Right kidney (tissue), 1 donor: ENCODE measurements around the gene METTL5.

ENCODE experiments used
- DNase-seq: peaks from one replicate; pipeline ENCODE4 v3.0.0-alpha.2; 2016

Gene METTL5

DNA sequence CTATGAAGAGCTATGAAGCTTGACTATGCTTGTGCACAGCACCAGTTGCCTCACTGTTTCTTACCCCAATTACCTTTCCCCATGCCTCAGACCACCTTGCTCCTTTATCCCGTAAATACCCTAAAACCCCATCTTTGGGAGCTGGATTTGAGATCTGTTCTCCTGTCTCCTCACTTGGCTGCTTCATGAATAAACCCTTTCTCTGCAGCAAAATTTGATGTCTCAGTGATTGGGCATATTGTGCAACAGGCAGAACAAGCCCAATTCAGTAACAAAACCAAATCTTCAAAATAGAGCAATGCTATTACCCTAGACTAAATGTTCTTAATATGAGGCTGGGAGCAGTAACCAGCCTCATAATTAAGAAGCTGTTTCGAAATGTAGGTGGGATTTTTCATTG, 29.5 kb downstream of the METTL5 start:
- DNase-seq = no peak

DNA sequence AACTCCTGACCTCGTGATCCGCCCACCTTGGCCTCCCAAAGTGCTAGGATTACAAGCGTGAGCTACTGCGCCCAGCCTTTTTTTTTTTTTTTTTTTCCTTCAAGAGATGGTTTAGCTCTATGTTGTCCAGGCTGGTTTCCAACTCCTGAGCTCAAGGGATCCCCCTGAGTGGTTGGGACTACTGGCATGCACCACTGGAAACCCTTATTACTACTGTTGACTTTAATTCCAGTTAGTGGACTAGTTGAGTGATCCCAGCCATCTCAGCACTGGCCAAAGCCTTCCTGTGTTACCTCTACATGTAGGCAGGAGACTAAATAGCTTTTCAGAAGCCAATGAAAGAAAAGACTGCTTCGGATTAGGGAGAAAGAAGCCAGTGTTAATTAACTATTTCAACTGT, 34.1 kb downstream of the METTL5 start:
- DNase-seq = no peak

DNA sequence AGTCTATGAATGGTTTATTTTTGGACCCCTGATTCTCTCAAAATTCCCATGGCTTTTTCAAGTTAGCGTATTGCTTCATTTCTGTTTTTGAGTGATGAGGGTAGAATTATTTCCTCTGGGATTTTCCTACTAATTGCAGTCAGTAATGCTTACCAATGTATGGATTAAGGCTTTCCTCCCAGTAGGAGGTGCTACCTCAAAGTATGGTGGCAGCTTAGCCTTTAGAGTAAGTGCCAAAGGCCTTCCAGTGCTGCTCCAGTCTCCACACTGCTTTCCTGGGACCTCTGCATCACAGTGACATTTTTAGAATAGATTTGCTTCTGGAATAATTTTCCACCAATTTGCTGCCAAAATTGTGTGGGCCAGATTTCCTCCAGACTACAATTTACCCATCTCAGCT, 42.2 kb downstream of the METTL5 start:
- DNase-seq = no peak

DNA sequence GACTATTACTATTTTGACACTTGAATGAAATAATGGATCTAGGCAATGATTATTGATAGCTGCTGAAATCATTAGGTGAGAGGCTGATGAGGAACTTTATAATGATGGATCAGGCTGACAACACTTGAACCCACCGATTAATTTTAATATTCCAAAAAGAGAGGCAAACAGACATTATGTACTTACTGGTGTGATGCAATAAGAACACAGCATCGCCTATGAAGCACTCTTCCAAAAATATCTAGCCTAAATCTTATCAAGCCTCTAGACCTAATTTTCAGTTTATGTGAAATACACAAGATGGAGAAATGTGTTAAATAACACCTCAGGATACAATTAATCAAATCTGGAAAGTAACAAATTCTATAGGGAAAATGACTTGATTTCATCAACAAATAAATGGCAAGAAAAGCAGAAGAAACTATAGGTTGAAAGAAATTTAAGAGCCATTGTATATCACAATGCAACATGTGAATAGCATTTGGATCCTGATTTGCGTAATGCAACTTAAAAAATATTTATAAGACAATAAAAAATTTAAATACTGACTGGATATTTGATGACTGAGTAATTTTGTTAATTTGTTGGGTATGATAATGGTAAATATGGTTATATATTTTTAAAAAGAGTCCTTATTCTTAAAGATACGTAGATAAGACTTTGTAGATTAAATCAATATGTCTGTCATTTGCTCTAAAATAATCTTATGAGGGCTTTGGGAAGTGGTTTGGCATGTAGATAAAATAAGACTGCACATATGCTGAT, 43.3 kb downstream of the METTL5 start:
- DNase-seq = no peak

DNA sequence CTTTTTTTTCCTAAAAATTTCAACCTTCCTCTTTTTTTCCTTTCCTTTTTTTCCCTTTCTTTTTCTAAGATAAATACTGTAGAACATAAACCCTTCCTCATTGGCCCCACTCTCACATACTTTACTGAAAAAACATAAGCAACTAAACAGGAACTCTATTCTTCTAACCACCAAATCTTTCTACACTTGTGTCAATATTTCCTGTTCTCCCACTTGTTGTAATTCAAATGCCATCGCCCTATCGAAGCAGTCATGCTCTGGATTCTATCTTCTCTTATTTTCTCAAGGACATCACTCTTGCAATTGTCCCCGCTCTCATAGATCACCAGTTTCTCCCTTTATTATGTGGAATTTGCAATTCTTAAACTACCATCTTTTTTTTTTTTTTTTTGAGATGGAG, 46.3 kb downstream of the METTL5 start:
- no peak for DNase-seq

DNA sequence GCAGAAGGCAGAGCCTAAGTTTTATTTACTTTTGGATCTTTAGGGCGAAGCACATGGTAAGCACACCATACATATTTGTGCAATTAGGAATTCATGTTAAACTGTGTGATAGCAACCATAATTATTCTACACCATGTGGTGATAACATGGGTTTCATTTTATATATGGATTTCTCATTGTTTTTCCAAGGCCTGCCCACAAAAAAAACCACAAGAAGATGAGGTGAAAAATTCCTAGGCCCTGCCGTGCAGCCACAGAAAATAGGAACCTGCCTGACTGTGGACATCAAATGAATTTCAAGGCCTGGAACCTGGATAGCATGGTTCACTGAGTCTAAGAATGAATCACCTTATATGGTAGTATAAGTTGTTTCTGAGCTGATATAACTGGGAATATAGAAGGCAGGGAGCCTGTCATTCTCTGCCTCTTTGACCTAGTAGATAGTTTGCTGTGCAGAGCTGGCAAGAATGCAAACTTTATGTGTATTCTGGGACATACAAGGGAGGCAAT, 48.4 kb downstream of the METTL5 start:
- DNase-seq = peak; percentile 15

DNA sequence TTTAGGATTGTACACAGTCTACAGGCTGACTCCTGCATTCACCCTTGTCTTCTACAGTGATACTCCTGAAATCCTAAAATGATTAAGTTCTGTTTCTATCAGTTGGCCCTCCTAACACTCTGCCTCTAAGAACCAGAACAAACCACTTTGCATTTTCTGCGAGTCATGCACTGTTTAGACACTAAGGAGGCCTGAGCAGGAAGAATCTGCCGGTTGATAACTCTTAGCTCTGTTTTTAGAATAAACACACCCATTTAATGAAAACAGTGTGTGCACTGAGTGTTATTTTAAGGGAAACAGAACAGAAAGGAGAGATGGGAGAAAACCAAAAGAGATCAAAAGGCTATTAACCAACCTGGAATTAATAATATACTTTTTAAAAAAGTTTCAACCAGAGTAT, 48.9 kb downstream of the METTL5 start:
- no peak for DNase-seq

DNA sequence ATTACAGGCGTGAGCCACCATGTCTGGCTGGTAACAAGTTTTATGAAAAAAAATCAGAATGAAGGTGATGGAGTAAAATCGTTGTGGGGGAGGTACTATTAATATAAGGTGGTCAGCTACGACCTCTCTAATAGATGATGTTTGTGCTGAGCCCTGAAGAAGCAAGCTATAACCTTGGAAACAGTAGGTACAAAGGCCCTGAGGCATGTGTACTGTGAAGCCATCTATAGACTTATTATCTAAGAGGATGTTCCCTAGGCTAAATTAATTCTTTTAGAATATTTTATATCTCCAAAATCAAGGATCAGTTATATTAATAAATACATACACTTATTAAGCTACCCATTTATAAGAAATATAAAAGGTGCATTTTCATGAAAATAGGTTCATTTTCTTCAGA, 49.4 kb downstream of the METTL5 start:
- DNase-seq = no peak

DNA sequence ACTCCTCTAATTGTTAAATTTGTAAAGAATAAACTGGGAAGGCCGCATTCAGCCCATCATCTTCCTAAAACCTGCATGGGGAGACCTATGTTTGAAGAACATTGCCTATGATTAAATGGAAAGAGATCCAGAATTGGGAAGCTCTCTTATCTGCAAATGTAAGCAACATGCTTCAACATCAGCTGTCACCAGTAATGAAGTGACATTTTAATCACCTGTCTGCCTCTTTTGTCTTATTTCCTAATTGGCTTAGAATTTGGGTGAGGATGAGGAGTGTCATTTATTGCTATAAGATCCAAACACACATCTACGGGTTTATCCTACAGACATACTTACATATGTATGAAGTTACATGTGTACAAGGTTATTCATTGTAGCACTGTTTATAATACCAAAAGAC, 52.1 kb downstream of the METTL5 start:
- DNase-seq = no peak

DNA sequence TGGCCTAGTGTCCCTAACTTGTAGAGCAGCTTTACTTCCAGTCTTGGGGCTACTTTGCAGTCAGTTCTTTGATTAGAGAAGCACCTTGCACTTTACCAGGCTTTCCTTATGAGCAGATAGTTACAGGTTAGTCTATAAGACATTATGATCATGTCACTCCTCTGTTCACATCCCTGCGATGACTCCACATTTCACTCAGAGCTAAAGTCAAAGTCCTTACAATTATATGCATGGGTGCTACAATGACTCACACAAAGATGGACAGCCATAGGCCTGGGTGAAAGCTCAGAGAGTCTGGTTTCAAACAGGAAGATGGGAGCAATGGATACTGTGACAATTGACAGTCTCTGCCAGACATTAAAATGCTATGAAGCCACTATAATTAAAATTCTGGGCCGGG, 53.1 kb downstream of the METTL5 start:
- no peak for DNase-seq

DNA sequence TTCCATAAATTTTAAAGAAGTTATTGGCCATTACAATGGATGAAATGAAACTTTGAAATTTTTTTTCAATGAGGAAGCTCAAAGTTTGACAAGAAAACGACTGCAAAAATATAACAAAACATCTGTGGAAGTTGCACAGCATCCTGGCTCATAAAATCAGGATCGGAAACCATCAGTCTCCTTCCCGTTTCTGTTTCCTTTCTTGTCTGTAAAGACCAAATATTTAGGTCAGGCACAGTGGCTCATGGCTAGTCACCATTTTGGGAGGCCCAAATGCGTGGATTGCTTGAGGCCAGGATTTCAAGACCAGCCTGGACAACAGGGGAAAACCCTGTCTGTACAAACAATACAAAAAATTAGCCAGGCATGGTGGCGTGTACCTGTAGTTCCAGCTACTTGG, 53.7 kb downstream of the METTL5 start:
- no peak for DNase-seq

DNA sequence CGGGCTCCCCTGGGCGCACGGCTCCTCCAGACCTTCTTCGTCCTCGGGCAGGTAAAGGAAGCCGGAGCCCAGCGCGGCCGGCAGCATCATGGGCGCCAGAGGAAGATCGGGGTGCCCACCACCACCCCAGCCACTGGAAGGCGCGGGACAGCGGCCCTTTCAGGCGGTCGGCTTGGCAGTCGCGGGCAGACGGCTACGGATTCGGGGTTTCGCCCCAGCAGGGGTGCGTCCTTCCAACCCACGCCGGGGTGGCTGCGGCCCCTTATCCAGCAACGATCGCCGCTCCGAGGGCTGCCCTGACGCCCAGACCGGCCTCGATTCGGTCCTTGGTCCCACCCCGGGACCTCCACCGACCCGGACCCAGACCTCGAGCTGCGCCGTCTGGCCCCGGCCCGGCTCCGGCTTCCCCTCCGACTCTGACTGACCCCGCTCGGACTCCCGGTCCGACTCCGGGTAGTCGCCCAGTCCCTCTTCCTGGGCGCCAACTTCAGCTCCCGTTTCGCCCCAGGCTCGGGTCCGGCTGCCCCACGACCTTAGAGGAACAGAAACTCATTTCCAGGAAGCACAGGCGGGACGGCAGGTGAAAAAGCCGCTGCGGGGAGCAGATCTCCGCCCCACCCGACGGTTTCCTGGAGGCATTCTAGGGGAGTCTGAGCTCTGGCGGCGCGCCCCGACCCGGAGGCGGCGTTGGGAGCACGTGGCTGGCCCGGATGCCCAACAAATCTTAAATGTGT, 56.3 kb downstream of the METTL5 start:
- peak; percentile 51 for DNase-seq

DNA sequence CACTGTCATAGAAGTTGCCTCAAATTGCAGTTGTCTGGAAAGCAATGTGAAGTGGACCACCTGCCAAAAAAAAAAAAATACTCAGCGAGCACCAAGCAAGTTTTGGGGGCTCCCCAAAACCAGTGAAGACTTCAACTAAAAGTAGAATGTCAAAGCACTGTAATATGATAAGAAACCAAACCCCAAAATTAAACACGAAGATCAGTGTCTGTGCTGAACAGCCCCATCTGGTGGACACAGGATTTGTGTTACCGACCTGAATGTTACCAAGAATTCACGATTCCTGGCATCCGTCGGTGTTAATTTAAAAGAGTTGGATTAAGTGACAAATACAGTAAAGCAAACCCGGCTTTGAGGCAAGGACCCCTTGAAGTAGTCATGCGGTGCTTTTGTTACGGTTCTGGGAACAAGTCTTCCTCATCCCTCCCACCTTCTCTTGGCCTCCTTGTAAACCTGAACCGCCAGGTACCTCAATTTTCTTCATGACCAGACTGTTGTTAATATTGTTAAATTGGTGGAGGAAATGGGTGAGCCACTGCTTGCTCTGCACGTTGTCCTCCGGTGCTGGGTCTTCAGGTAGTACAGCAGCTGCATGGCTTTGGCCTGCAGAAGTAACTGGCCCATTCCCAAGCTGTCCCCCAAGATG, 57.3 kb downstream of the METTL5 start:
- DNase-seq = peak; percentile 32

DNA sequence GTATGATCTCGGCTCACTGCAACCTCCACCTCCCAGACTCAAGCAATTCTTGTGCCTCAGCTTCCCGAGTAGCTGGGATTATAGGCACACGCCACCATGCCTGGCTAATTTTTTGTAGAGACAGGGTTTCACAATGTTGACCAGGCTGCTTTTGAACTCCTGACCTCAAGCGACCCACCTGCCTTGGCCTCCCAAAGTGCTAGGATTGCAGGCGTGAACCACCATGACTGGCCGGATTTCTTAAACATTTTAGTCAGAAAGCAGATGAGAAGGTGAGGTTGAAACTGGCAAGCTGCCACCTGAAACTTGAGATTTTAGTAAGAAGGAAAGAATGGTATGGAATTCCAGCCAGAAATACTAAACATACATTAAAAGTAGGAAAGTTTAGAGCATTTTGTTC, 59.2 kb downstream of the METTL5 start:
- no peak for DNase-seq

DNA sequence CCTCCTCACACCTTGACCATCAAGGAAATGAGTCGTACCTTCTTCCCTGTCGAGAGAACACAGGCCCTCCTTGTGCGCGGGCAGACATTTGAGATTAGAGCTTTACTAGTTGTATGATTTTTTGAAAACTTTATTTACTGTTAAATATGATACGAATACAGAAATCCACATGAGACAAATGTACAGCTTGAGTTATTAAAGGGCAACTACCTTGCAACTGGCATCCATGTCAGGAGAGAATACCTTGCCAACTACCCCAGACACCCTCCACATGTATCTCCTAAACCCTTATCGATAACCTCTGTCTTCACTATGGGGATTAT, 62.8 kb downstream of the METTL5 start:
- no peak for DNase-seq
